Central memory CD8-positive, alpha-beta T cell (primary cell): Measurements from ENCODE around the gene MALAT1.

Experiments used
- ATAC-seq: fragments of 150-1000 bp; cut with Tn5 transposase; replicated peaks from 2 replicates; pipeline ENCODE4 v1.10.0; 2022; ENCODE audit warnings: mild to moderate bottlenecking, moderate FRiP score, moderate number of reproducible peaks; ENCODE audit not compliant: poor library complexity, severe bottlenecking; ENCODE audit errors: extremely low read depth
- DNase-seq, 2 donors: peaks; one replicate each; pipeline ENCODE4 v3.0.0; 2021; ENCODE audit warnings: low spot score in 2 of 2
- H3K27ac Mint-ChIP-seq: one replicate; pipeline ENCODE4 v1.8.0; 2022; ENCODE audit warnings: low read depth, mild to moderate bottlenecking, moderate library complexity, mixed read lengths
- H3K27me3 Mint-ChIP-seq: one replicate; pipeline ENCODE4 v1.8.0; 2022; ENCODE audit warnings: mixed read lengths
- H3K36me3 Mint-ChIP-seq: one replicate; pipeline ENCODE4 v1.8.0; 2022; ENCODE audit warnings: mild to moderate bottlenecking, moderate library complexity, mixed read lengths; ENCODE audit not compliant: insufficient read depth
- H3K4me1 Mint-ChIP-seq: one replicate; pipeline ENCODE4 v1.8.0; 2022; ENCODE audit warnings: mixed read lengths
- H3K4me3 Mint-ChIP-seq: one replicate; pipeline ENCODE4 v1.8.0; 2022; ENCODE audit warnings: mild to moderate bottlenecking, moderate library complexity, mixed read lengths
- H3K9me3 Mint-ChIP-seq: one replicate; pipeline ENCODE4 v1.8.0; 2022; ENCODE audit warnings: mixed read lengths

MALAT1 gene

GRCh38 chr11:65546217-65546958, 47.5 kb downstream of the MALAT1 start:
- peaks cover 48% of the 10 kb centered on the region for H3K4me1 Mint-ChIP-seq
- ATAC-seq = peak; percentile 86
- peaks cover 11% of the 10 kb centered on the region for H3K36me3 Mint-ChIP-seq

GRCh38 chr11:65547446-65548125, 48.7 kb downstream of the MALAT1 start:
- DNase-seq = peak in 1 of 2 donors; percentile 33
- Mint-ChIP-seq H3K27ac (peak overlapping the region; percentile 85), H3K4me1 (peaks cover 53% of the 10 kb centered on the region), H3K9me3 (no peaks in the 10 kb centered on the region), H3K27me3 (no peaks in the 10 kb centered on the region), H3K4me3 (peak overlapping the region; percentile 79), H3K36me3 (peaks cover 19% of the 10 kb centered on the region)
- no peak for ATAC-seq

More at GRCh38 chr11:65546217-65546958, 47.5 kb downstream of the MALAT1 start:
- peak overlapping the region; percentile 79 for H3K4me3 Mint-ChIP-seq
- DNase-seq = peak; percentile 97 to 98
- no peaks in the 10 kb centered on the region for H3K9me3 Mint-ChIP-seq
- H3K27ac Mint-ChIP-seq = peak overlapping the region; percentile 83
- no peaks in the 10 kb centered on the region for H3K27me3 Mint-ChIP-seq

- ATAC-seq (no peak), DNase-seq (no peak)
- Mint-ChIP-seq H3K4me1 (peaks cover 56% of the 10 kb centered on the region), H3K4me3 (peak overlapping the region; percentile 79), H3K27me3 (no peaks in the 10 kb centered on the region), H3K9me3 (no peaks in the 10 kb centered on the region), H3K27ac (peak overlapping the region; percentile 85), H3K36me3 (peaks cover 20% of the 10 kb centered on the region)
These were observed 49.5 kb downstream of the MALAT1 start for GRCh38 chr11:65548395-65548794.

- Mint-ChIP-seq H3K27me3 (no peaks in the 10 kb centered on the region), H3K27ac (no peak overlapping the region), H3K36me3 (peaks cover 20% of the 10 kb centered on the region), H3K9me3 (no peaks in the 10 kb centered on the region), H3K4me3 (no peak overlapping the region), H3K4me1 (peaks cover 53% of the 10 kb centered on the region)
- ATAC-seq (no peak), DNase-seq (no peak)
These were observed 50.3 kb downstream of the MALAT1 start for GRCh38 chr11:65549096-65549495.

- ATAC-seq = peak; percentile 61
- Mint-ChIP-seq H3K36me3 (peaks cover 18% of the 10 kb centered on the region), H3K4me3 (no peak overlapping the region), H3K27ac (peak overlapping the region; percentile 60), H3K9me3 (no peaks in the 10 kb centered on the region), H3K27me3 (no peaks in the 10 kb centered on the region), H3K4me1 (peaks cover 56% of the 10 kb centered on the region)
- peak in 1 of 2 donors; percentile 36 for DNase-seq
These were observed 52.9 kb downstream of the MALAT1 start for GRCh38 chr11:65551572-65552387.

GRCh38 chr11:65552388-65552951, 53.6 kb downstream of the MALAT1 start:
- Mint-ChIP-seq H3K4me3 (no peak overlapping the region), H3K9me3 (no peaks in the 10 kb centered on the region), H3K4me1 (peaks cover 61% of the 10 kb centered on the region), H3K27me3 (no peaks in the 10 kb centered on the region), H3K27ac (peak overlapping the region; percentile 60), H3K36me3 (peaks cover 19% of the 10 kb centered on the region)
- ATAC-seq (no peak), DNase-seq (no peak)

- Mint-ChIP-seq H3K27me3 (no peaks in the 10 kb centered on the region), H3K27ac (no peak overlapping the region), H3K9me3 (no peaks in the 10 kb centered on the region), H3K4me1 (peaks cover 55% of the 10 kb centered on the region), H3K4me3 (no peak overlapping the region), H3K36me3 (peaks cover 16% of the 10 kb centered on the region)
- DNase-seq (no peak), ATAC-seq (no peak)
These were observed 54.6 kb downstream of the MALAT1 start for GRCh38 chr11:65553301-65554001.

GRCh38 chr11:65554057-65554818, 55.4 kb downstream of the MALAT1 start:
- H3K4me3 Mint-ChIP-seq = peak overlapping the region; percentile 82
- DNase-seq (no peak), ATAC-seq (no peak)
- no peaks in the 10 kb centered on the region for H3K27me3 Mint-ChIP-seq
- no peaks in the 10 kb centered on the region for H3K9me3 Mint-ChIP-seq
- peaks cover 18% of the 10 kb centered on the region for H3K36me3 Mint-ChIP-seq
- H3K4me1 Mint-ChIP-seq = peaks cover 59% of the 10 kb centered on the region
- H3K27ac Mint-ChIP-seq = peak overlapping the region; percentile 77

- no peaks in the 10 kb centered on the region for H3K27me3 Mint-ChIP-seq
- peak overlapping the region; percentile 77 for H3K27ac Mint-ChIP-seq
- no peak for ATAC-seq
- peak overlapping the region; percentile 82 for H3K4me3 Mint-ChIP-seq
- H3K4me1 Mint-ChIP-seq = peaks cover 65% of the 10 kb centered on the region
- no peaks in the 10 kb centered on the region for H3K9me3 Mint-ChIP-seq
- peaks cover 18% of the 10 kb centered on the region for H3K36me3 Mint-ChIP-seq
- no peak for DNase-seq
These were observed 56.1 kb downstream of the MALAT1 start for GRCh38 chr11:65554842-65555430.

DNA sequence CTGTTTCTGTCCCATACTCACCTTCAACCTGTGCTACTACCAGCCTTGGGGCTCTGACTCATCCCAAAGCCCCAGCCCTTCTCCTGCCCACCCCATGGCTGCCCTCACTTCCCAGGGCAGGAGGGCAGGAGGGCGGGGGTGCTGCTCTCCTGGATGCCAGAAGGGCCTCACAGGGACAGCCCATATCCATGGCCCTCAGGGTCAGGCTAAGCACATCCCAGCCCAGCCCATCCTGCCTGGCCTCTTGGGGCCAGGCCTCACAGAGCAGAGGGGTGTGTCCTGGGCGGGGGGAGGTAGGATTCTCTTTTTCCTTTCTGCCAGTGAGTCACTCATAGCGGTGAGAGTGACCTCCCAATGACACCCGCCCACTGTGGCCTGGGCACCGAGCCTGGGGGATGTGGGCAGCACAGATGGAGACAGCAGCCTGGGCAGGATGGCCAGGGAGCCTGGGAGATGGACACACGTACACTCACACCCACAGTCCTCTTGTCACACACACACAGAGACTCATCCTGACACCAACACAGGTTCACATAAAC, 56.9 kb downstream of the MALAT1 start:
- ATAC-seq (no peak), DNase-seq (no peak)
- H3K36me3 Mint-ChIP-seq = peaks cover 15% of the 10 kb centered on the region
- no peaks in the 10 kb centered on the region for H3K27me3 Mint-ChIP-seq
- peak overlapping the region; percentile 82 for H3K4me3 Mint-ChIP-seq
- no peaks in the 10 kb centered on the region for H3K9me3 Mint-ChIP-seq
- peak overlapping the region; percentile 77 for H3K27ac Mint-ChIP-seq
- peaks cover 74% of the 10 kb centered on the region for H3K4me1 Mint-ChIP-seq
